ENCODE measurements around the gene DCAF5.

The DCAF5 gene

GRCh38 chr14:69153873-69154270 lies 953 bp upstream of the DCAF5 start:
- Histone ChIP-seq H3K9ac (ENCODE audit: insufficient read length, low read depth) (peak overlapping the region; percentile 85), H3K27me3 (ENCODE audit: insufficient read depth, insufficient read length) (peaks cover 5% of the 10 kb centered on the region), H3K4me1 (ENCODE audit: insufficient read depth, insufficient read length) (no peaks in the 10 kb centered on the region), H3K36me3 (ENCODE audit: insufficient read depth, insufficient read length, low read length) (no peaks in the 10 kb centered on the region), H3K4me3 (ENCODE audit: insufficient read length, low read depth) (peak overlapping the region; percentile 83), H3K9me3 (ENCODE audit: insufficient read depth, low read length) (no peaks in the 10 kb centered on the region)
- TF ChIP-seq SUZ12 (IDR thresholded peaks at IDR 0.05; ENCODE audit: extremely low read depth, insufficient read depth, insufficient read length), result no peak
- no peak for TF ChIP-seq ZNF274 (IDR thresholded peaks at IDR 0.05; ENCODE audit: low read depth, low read length)
- TF ChIP-seq YY1 (IDR thresholded peaks at IDR 0.05; ENCODE audit: insufficient read depth, insufficient read length), result no peak
- DNase-seq (ENCODE audit: low read depth, low spot score), result no peak

- Histone ChIP-seq H3K27me3 (ENCODE audit: insufficient read depth, insufficient read length) (peaks cover 5% of the 10 kb centered on the region), H3K4me3 (ENCODE audit: insufficient read length, low read depth) (peak overlapping the region; percentile 83), H3K36me3 (ENCODE audit: insufficient read depth, insufficient read length, low read length) (no peaks in the 10 kb centered on the region), H3K9ac (ENCODE audit: insufficient read length, low read depth) (peak overlapping the region; percentile 85), H3K4me1 (ENCODE audit: insufficient read depth, insufficient read length) (no peaks in the 10 kb centered on the region), H3K9me3 (ENCODE audit: insufficient read depth, low read length) (no peaks in the 10 kb centered on the region)
- DNase-seq (ENCODE audit: low read depth, low spot score), result peak; percentile 71
- TF ChIP-seq ZNF274 (IDR thresholded peaks at IDR 0.05; ENCODE audit: low read depth, low read length) (no peak), YY1 (IDR thresholded peaks at IDR 0.05; ENCODE audit: insufficient read depth, insufficient read length) (no peak)
These were observed 393 bp upstream of the DCAF5 start for GRCh38 chr14:69153152-69153872.

- peaks cover 4% of the 10 kb centered on the region for H3K36me3 ChIP-seq (ENCODE audit: insufficient read depth, insufficient read length, low read length)
- DNase-seq (ENCODE audit: low read depth, low spot score), result no peak
- no peaks in the 10 kb centered on the region for H3K9me3 ChIP-seq (ENCODE audit: insufficient read depth, low read length)
- no peaks in the 10 kb centered on the region for H3K4me1 ChIP-seq (ENCODE audit: insufficient read depth, insufficient read length)
- peaks cover 5% of the 10 kb centered on the region for H3K27me3 ChIP-seq (ENCODE audit: insufficient read depth, insufficient read length)
- no peak for TF ChIP-seq ZNF274 (IDR thresholded peaks at IDR 0.05; ENCODE audit: low read depth, low read length)
- TF ChIP-seq SUZ12 (IDR thresholded peaks at IDR 0.05; ENCODE audit: extremely low read depth, insufficient read depth, insufficient read length), result no peak
- TF ChIP-seq YY1 (IDR thresholded peaks at IDR 0.05; ENCODE audit: insufficient read depth, insufficient read length), result no peak
- peak overlapping the region; percentile 83 for H3K4me3 ChIP-seq (ENCODE audit: insufficient read length, low read depth)
- peak overlapping the region; percentile 90 for H3K9ac ChIP-seq (ENCODE audit: insufficient read length, low read depth)
These were observed 578 bp downstream of the DCAF5 start for GRCh38 chr14:69152181-69152901.

GRCh38 chr14:69151458-69152180 lies 1.3 kb downstream of the DCAF5 start:
- peak overlapping the region; percentile 90 for H3K9ac ChIP-seq (ENCODE audit: insufficient read length, low read depth)
- peaks cover 5% of the 10 kb centered on the region for H3K27me3 ChIP-seq (ENCODE audit: insufficient read depth, insufficient read length)
- peaks cover 6% of the 10 kb centered on the region for H3K36me3 ChIP-seq (ENCODE audit: insufficient read depth, insufficient read length, low read length)
- DNase-seq (ENCODE audit: low read depth, low spot score), result peak; percentile 71
- H3K4me3 ChIP-seq (ENCODE audit: insufficient read length, low read depth), result peak overlapping the region; percentile 83
- no peaks in the 10 kb centered on the region for H3K4me1 ChIP-seq (ENCODE audit: insufficient read depth, insufficient read length)
- TF ChIP-seq SUZ12 (IDR thresholded peaks at IDR 0.05; ENCODE audit: extremely low read depth, insufficient read depth, insufficient read length) (no peak), YY1 (IDR thresholded peaks at IDR 0.05; ENCODE audit: insufficient read depth, insufficient read length) (no peak), ZNF274 (IDR thresholded peaks at IDR 0.05; ENCODE audit: low read depth, low read length) (no peak)
- no peaks in the 10 kb centered on the region for H3K9me3 ChIP-seq (ENCODE audit: insufficient read depth, low read length)

GRCh38 chr14:69149461-69150244 lies 3.3 kb downstream of the DCAF5 start:
- H3K4me1 ChIP-seq (ENCODE audit: insufficient read depth, insufficient read length), result no peaks in the 10 kb centered on the region
- peaks cover 6% of the 10 kb centered on the region for H3K36me3 ChIP-seq (ENCODE audit: insufficient read depth, insufficient read length, low read length)
- no peaks in the 10 kb centered on the region for H3K9me3 ChIP-seq (ENCODE audit: insufficient read depth, low read length)
- TF ChIP-seq YY1 (IDR thresholded peaks at IDR 0.05; ENCODE audit: insufficient read depth, insufficient read length) (no peak), SUZ12 (IDR thresholded peaks at IDR 0.05; ENCODE audit: extremely low read depth, insufficient read depth, insufficient read length) (no peak), ZNF274 (IDR thresholded peaks at IDR 0.05; ENCODE audit: low read depth, low read length) (no peak)
- peaks cover 2% of the 10 kb centered on the region for H3K27me3 ChIP-seq (ENCODE audit: insufficient read depth, insufficient read length)
- H3K4me3 ChIP-seq (ENCODE audit: insufficient read length, low read depth), result no peak overlapping the region
- no peak overlapping the region for H3K9ac ChIP-seq (ENCODE audit: insufficient read length, low read depth)
- no peak for DNase-seq (ENCODE audit: low read depth, low spot score)

GRCh38 chr14:69142101-69142500 lies 10.8 kb downstream of the DCAF5 start:
- no peak for TF ChIP-seq SUZ12 (IDR thresholded peaks at IDR 0.05; ENCODE audit: extremely low read depth, insufficient read depth, insufficient read length)
- TF ChIP-seq YY1 (IDR thresholded peaks at IDR 0.05; ENCODE audit: insufficient read depth, insufficient read length), result no peak
- no peak for TF ChIP-seq ZNF274 (IDR thresholded peaks at IDR 0.05; ENCODE audit: low read depth, low read length)
- Histone ChIP-seq H3K36me3 (ENCODE audit: insufficient read depth, insufficient read length, low read length) (peaks cover 4% of the 10 kb centered on the region), H3K9ac (ENCODE audit: insufficient read length, low read depth) (no peak overlapping the region), H3K4me1 (ENCODE audit: insufficient read depth, insufficient read length) (no peaks in the 10 kb centered on the region), H3K27me3 (ENCODE audit: insufficient read depth, insufficient read length) (no peaks in the 10 kb centered on the region), H3K9me3 (ENCODE audit: insufficient read depth, low read length) (no peaks in the 10 kb centered on the region), H3K4me3 (ENCODE audit: insufficient read length, low read depth) (no peak overlapping the region)
- DNase-seq (ENCODE audit: low read depth, low spot score), result no peak

Measured in NT2/D1 (cell line).